ENCODE measurements around the gene PDE11A.
A peak's percentile ranks its signal among the peaks of the same experiment; 100 is the strongest.

The PDE11A gene

DNA sequence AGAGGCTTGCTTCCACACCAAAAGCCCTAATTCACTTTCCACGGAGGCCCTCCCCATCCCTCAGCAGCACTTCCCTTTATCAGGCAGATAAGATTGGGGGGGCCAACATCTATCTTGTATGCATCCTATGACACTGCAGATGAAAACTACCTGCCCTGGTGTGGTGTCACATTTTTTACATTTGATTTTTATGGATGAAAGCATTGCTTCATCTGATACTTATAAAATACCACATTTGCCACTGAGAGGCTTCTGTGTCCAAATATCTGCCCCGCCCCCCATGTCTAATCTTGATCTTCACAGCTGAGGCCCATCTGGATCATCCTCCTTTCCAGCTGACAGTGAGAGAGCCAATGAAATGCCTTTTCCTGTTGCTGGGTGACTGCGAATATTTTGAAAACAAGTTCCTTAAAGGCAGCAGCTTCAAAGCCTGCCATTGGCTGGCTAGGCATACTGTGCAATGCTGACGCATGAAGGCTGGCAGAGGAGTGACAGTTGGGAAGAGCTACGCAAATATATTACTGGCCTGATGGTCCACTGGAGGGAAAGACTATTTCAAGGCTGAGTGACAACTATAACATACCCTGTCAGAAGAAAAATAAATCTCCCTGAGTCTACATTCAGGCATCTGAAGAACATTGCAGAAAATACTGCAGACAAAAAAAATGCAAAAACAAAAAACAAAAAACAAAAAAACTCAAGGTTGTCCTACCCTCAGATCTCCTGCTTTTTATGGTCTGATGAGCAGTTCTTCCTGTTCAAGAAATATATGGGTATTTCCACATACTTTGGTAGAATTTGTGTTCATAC, 318.7 kb downstream of the PDE11A start:
- DNase-seq: no peak

GRCh38 chr2:177748360-177748759, 324.2 kb downstream of the PDE11A start:
- no peak for DNase-seq

- no peak for DNase-seq
These were observed 325.2 kb downstream of the PDE11A start for GRCh38 chr2:177747384-177747783.

DNA sequence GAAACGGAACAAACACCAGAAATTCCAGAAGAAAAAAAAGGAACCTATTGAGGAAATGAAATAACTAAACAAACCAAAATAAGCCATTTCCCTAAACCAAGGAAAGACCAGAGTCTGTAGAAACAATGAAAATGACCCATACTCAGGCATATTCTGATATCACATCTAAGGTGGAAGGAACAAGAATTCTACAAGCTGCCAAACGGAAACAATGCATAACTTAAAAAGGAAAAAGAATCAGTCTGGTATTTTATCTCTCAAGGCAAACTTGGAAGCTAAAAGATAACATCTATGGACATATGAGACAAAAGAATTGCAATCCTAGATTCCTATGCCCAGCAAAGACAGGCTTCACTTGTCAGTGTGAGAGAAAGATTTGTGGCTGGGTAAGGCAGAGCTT, 326.2 kb downstream of the PDE11A start:
- no peak for DNase-seq

- no peak for DNase-seq
These were observed 327.0 kb downstream of the PDE11A start for GRCh38 chr2:177745531-177745930.

DNA sequence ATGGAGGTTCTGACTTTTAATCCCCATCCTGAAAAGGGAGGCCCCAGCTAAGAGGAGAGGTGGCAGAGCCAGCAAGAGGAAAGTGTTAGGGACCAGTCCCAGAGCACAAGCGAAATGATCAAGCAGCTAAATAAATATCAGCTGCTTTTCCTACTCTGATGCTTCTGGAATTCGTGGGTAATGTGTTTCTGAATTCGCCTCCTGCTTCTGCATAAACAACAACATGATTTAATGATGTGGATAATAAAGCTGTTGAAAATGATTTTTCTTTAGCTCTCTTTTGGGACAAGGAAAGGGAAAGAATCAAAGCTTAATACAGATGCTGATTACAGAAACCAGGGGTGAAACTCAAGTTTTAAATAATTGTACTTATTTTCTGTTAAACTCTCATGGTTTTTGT, 329.7 kb downstream of the PDE11A start:
- no peak for DNase-seq

DNA sequence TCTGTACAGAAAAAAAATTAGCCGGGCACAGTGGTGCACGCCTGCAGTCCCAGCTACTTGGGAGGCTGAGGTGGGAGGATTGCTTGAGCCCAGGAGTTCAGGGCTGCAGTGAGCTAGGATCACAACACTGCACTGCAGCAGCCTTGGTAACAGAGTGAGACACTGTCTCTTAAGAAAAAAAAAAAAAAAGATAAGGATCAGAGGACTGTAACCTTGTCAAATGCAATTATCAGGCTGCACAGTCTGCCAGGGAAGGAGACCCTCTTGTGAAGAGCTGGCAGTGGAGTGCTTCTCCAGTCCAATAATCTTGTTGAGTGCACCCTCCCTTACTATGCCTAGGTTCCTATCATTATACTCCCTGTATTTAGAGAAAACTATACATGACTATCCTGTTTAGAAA, 330.7 kb downstream of the PDE11A start:
- DNase-seq: no peak

DNA sequence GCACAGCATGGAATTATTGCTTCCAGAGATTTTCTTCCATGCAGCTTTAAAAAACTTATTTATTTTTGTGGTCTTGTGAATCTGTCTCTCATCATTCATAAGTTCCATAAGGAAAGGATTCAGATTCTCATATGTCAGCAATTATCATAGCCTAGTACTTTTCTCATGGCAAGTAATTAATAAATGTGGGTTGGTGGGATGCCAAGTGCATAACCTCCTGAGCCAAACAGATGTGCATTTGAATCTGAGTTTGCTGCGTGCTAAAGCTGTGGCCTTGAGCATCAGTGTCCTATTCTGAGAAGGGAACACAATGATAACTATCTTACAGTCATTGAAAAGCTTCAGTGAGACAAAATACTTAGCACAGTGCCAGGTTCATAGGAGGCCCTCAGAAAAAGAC, 331.9 kb downstream of the PDE11A start:
- no peak for DNase-seq

DNA sequence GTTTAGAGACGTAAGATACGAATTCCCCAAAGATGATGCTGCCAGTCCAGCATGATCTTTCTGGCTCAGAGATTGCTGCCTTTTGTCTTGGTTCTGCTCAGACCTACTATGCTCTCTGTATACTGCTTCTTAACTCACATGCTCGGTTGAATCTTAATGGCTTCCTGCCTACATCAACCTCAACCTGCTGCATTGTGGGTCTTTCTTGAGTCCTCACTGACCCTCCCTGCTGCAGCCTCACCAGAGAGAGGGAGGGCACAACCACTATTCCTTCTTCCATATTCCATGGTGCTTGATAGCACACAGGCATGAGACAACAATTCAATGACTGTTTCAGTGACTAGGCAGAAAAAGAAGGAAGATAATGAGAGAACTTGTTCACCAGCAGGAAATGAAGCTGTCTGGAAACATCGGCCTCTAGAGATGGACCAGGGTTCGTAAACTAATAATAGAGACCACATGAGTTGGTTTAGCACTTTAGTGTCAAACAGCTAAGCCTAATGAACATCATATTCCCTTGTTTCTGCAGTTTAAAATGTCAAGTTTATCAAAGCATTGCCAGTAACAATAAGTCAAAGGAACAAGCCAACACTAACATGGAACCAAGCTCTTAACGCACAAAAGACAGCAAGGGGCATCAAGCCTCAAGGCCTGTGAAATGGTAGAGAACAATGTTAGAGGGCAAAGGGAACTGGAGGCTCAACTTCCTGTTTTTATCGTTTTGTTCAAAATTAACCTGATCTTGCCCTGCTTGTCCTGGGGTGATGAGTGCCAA, 333.9 kb downstream of the PDE11A start:
- DNase-seq: no peak

GRCh38 chr2:177735318-177735803, 337.2 kb downstream of the PDE11A start:
- DNase-seq: no peak

GRCh38 chr2:177733322-177733855, 339.2 kb downstream of the PDE11A start:
- no peak for DNase-seq

DNA sequence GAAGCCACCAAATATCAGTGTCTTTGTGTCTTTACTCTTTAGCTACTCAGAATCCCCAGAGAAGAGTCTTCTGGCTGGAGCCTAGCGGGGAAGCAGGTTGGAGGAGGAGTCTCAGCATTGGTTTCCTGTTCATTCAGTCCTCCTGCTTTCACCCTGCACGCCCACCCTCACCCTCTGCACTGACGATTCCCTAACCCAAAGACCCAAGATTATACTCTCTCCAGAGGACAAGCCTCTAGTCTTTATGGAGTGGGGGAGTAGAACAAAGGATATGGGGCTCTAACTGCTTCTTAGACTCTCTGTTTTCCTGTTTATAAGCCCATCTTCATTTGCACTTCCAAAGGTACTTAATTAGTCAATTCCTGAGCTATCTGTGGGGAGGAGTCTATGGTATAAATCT, 341.2 kb downstream of the PDE11A start:
- DNase-seq: no peak

DNA sequence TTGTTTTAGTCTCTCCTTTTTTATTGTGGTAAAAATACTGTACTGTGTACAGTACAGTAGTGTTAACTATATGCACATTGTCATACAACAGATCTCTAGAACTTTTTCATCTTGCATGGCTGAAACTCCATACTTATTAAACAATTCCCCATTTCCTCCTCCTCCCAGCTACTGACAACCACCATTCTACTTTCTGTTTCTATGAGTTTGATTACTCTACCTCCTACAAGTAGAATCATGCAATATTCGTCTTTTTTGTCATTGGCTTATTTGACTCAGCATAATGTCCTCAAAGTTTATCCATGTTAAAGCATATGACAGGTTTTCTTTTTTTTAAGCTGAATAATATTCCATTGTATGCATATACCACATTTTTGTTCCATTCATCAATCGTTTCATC, 341.8 kb downstream of the PDE11A start:
- DNase-seq: no peak

GRCh38 chr2:177730363-177730762, 342.2 kb downstream of the PDE11A start:
- no peak for DNase-seq

DNA sequence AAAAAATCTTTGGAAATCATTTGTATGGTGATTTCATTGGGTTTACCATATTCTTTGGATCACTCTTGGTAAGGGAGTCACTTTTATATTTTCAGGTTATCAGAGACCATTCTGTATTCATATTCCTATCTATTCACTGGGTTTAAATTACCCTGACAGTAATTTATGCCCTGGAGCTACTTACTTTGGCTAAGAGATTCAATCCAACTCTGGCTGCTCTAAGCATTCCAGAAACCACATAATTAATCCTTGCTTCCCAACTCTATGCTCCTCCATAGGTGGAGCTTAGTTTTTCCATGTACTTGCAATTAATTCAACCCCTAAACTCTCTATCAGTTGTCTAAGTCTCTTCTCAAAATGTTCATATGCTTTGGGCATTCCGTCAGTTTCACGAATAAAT, 343.7 kb downstream of the PDE11A start:
- no peak for DNase-seq

- no peak for DNase-seq
These were observed 344.2 kb downstream of the PDE11A start for GRCh38 chr2:177728399-177728765.

DNA sequence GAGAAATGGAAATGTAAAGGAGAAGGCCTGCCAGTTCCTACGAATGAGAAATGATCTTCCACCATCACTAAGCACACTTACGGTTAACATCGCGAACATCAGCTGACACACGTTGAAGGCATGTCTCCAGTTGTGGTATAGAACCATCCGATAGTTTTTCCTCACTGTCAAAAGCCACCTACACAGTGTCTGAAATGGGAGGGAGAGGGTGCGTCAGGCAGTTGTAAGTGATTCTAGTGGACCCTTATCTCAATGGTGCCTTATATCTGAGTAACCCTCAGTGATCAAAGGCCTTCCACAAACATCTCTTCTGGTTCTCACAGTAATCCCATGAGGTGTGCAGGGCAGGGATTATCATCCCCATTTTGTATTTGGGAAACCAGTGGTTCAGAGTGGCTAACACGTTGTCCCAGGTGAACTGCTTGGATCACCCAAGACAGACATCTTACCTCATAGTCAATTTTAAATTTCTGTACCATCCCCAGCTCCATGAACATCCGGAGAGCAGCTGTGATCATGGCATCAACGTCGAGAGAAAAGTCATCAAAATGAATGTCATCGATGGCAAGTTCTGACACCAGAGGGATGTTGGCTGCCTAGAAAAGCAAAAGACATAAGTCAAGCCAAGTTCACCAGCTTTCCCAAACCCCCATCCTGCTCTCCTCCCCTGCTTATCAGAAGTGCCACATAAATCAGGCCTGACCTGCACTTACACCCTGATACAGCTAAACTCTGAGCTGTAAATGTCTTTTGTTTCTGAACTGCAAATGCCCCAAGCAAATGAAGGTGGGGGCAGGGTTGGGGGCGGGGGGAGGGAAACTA, 344.8 kb downstream of the PDE11A start:
- no peak for DNase-seq

- no peak for DNase-seq
These were observed 345.6 kb downstream of the PDE11A start for GRCh38 chr2:177726931-177727348.

- peak; percentile 59 for DNase-seq
These were observed 347.9 kb downstream of the PDE11A start for GRCh38 chr2:177724398-177725287.

- DNase-seq: no peak
These were observed 349.3 kb downstream of the PDE11A start for GRCh38 chr2:177723235-177723634.

GRCh38 chr2:177721818-177722567, 350.6 kb downstream of the PDE11A start:
- DNase-seq: no peak
